Stimulated activated CD4-positive, alpha-beta T cell treated with anti-CD3 and anti-CD28 coated beads, Interleukin-4, amount 100 ng/mL, for 4 hours (primary cell): ENCODE results near the gene DZIP1L.
"Not testable (repeated sequence)": the region's sequence is repeated elsewhere in the genome, so short reads cannot be mapped to it uniquely, and the experiment has no call there.

Experiments used
- DNase-seq, 2 experiments: peaks; one replicate each; pipeline ENCODE4 v3.0.0-alpha.2; 2020

Gene DZIP1L, protein sequence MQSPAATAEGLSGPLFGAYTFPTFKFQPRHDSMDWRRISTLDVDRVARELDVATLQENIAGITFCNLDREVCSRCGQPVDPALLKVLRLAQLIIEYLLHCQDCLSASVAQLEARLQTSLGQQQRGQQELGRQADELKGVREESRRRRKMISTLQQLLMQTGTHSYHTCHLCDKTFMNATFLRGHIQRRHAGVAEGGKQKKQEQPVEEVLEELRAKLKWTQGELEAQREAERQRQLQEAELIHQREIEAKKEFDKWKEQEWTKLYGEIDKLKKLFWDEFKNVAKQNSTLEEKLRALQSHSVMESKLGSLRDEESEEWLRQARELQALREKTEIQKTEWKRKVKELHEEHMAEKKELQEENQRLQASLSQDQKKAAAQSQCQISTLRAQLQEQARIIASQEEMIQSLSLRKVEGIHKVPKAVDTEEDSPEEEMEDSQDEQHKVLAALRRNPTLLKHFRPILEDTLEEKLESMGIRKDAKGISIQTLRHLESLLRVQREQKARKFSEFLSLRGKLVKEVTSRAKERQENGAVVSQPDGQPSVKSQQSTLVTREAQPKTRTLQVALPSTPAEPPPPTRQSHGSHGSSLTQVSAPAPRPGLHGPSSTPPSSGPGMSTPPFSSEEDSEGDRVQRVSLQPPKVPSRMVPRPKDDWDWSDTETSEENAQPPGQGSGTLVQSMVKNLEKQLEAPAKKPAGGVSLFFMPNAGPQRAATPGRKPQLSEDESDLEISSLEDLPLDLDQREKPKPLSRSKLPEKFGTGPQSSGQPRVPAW

DNA sequence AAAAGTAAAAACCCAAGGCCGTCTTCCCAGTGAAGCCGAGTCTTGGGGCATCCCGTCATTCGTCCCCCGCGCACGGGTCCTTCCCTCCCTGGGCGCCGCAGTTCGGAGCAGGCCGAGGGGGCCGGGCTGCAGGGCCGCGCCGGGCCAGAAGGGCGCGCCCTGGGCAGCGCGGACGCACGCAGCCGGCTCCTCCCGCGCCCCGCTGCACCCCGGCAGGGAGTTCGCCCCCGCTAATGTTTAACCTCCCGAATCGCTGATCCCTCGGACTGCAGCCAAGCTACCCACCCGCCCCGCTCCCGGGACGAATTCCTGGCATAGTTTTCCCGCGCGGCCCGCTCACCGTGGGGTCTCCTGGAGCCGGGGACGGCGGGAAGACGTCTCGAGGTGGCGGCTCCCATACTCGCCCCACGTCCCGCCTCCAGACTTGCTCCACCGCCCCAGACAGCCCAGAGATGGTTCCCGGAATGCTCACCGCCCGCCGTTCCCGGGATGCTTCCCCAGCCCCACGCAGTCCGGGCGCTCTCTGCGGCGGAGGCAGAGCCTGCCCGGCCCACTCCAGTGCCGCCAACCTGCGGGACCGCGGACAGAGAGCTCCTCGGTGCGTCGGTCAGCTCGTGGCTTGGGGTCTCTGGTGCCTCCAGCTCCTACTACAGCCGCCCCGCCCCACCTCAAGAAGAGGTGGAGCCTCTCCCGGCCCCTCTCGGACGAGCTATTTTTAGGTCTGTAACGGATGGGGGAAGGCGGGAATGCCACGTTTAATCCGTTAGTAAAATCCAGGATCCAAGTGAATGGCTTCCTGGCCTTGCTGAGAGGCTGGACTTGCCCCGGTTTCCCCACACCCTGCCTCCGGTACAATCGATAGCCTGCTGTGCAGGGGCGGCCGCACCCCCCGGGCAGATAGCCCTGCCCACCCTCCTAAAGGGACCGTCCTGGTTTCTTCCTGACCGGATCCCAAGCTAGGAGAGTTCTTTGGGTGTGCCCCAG lies at the start of gene DZIP1L:
TSS of gene DZIP1L (minus strand) at position 621 of the 984 bp plus-strand sequence. CDS start 11,637 bp downstream, outside the sequence.
- peak in 1 of 2 experiments; percentile 33 for DNase-seq

DNA sequence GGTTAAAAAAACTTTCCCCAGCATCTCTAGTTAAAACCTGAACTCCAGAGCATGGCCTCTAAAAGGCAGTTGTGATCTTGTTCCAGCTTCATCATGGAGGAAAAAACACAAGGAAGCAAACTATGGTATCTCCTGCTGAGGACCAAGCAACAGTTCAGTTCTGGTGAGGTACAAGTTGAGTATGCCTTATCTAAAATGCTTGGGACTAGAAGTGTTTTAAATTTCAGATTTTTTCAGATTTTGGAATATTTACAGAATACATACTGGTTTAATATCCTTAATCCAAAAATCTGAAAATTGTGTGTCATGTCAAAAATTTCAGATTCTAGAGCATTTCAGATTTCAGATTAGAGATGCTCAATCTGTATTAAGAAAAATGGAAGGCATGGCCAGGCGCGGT lies 49.7 kb upstream of the DZIP1L start:
- DNase-seq = no peak

DNA sequence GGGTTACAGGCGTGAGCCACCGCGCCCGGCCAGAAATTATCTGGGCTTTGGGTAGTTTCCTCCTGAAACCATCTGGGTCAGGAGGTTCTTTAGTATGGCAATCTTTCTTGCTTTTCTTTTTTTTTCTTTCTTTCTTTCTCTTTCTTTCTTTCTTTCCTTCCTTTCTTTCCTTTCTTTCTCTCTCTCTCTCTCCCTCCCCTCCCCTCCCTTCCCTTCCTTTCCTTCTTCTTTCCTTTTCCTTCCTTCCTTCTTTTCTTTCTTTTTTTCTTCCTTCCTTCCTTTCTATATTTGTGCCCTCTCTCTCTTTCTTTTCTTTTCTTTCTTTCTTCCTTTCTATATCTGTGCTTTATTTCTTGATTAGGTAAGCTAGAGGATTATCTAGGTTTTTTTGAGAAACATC lies 42.3 kb upstream of the DZIP1L start:
- DNase-seq = no peak

DNA sequence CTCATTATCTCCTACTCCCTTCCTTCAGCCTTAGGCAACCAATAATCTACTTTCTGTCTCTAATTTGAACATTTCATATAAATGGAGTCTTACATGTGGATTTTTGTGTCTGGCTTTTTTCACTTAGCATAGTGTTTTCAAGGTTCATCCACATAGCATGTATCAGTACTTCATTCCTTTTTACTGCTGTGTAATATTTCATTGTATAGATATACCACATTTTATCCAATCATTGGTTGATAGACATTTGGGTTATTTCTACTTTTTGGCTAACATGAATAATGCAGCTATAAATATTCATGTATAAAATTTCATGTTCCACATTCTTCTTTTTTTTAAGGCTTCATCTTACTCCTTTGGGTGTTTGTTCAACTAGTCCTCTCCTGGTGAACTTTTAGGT lies 39.1 kb upstream of the DZIP1L start:
- no peak for DNase-seq

DNA sequence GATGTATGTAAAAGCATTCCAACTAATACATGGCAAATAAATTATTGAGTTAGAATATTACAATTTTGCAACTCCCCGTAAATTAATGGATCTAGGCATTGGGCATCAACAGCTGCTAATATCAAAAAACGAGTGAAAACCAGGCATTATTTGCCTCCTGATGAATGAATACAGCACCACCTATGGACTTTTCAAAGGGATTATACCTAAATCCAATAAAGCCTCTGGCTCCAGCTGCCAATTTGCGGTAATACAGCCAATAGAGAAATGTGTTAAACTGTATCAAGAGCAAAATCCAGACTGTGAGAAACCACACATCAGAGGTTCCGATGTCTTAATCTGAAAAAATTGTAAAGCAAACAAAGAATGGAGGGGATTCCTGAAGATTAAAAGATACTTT lies 33.1 kb upstream of the DZIP1L start:
- DNase-seq = no peak

DNA sequence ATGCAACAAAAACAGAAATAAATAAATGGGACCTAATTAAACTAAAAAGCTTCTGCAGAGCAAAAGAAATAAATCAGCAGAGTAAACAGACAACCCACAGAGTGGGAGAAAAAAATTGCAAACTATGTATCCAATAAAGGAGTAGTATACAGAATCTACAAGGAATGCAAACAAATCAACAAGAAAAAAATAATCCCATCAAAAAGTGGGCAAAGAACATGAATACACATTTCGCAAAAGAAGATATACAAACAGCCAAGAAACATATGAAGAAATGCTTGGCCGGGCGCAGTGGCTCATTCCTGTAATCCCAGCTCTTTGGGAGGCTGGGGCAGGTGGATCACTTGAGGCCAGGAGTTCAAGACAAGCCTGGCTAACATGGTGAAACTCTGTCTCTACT lies 26.8 kb upstream of the DZIP1L start:
- DNase-seq = not testable (repeated sequence)

DNA sequence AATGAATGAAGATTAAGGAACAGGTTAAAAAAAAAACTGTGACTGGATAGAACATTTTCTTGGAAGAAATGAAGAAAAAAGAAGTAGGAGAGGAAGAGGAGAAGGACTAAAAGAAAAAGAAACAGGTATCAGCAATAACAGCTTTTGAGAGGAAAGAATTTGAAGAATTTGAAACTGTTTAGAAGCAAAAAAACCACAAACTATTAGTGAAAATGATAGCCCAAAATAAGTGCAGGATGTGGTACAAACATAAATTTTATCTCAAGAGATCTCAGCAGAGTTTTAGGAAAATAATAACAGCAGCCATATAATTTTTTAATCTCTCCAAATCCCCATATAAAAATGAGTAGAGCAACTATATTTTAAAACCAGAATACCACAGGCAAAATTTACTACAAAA lies 25.5 kb upstream of the DZIP1L start:
- no peak for DNase-seq

DNA sequence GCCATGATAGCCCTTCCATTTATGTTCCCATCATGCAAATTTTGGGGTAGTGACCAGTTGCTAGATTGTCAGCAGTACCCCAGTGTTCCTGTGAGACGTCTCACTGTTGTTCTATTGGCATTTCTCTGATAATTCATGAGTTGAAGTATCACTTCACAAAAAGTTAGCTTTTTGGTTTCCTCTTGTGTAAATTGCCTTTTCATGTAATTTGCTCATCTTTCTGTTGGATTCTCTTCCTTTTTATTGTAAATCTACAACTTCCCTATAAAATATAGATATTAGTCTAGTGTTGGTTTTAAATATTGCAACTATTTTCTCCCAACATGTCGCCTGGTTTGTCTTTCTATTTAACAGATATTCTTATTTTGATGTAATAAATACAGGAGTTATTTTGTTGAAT lies 24.3 kb upstream of the DZIP1L start:
- DNase-seq = no peak

DNA sequence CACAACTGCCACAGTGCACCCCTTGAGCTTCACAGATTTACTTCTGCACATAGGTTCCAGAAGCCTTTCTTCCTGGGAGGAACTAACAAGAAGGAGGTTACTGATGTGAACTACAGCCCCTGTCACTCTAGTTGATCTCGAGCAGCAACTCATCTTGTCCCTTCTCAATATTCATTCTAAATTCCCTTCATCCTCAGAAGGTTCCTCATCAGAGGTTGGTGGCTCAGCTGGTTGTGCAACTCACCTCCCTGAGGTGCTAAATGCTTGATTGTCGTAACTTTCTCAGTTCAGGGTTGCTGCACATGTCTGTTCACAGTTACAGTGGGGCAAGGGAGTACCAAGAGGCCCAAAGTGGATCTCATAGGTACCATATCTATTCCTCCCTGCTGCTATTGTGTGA lies 22.5 kb upstream of the DZIP1L start:
- DNase-seq = no peak

DNA sequence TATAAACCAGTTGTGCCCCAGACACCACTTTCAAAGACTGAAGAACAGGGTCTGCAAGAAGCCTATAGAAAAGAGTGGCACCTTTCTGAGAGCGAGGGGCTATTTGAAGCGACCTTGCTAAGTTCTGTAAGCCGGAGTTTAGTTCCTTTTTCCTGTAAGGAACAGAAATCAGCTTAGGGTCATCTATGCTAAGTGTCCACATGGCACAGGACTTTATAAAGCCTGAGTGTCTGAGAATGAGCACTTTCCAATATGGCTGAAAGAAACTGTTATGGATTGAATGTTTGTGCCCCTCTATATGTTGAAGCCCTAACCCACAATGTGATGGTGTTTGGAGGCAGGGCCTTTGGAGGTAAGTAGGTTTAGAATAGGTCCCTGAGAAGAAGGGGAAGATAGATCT lies 20.8 kb upstream of the DZIP1L start:
- DNase-seq = no peak

DNA sequence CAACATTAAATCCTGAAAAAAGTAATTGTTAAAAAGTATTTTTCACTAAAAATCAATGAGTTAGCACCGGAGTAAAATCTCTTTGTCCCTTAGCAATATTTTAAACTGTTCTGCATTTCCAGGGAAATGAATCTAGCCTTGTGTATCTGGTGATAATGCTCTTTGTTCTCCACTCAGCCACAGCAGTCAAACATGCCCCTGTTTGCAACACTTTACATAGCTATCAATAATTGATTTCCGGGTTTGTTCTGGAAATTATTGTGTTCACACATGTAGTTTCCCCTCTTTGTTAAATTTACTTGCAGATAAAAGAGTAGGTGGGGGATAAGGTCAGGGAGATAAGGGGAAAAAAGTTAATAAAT lies 20.4 kb upstream of the DZIP1L start:
- DNase-seq = no peak

DNA sequence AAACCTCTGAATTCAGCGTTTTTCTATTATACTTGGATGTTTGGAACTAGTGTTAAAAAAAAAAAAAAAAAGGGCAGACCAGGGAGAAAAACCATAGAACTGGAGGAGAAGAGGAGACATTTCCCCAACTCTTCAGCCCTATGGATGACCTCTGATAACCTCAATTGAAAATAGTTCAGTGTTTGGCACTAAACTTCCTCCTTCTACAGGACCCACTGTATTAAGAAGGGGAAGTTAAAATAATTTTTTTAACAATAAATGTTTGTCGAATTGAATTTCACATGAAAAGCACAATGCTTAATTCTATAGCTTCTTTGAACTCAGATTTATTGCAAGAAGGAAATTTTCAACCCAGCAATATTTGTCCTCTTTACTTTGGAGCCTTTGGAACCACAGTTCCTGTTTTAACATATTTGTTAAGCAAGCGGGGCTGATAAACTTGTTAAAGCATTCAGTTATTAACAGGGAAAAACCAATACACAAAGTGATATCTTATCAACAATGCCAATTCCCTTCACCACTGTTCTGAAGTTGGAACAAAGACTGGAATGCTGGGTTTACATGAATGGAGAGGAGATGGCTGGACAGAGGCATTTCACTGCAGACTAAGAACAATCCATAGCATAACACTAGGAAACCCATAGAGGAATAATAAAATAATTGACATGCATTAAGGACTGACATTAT lies 19.9 kb upstream of the DZIP1L start:
- DNase-seq = no peak

DNA sequence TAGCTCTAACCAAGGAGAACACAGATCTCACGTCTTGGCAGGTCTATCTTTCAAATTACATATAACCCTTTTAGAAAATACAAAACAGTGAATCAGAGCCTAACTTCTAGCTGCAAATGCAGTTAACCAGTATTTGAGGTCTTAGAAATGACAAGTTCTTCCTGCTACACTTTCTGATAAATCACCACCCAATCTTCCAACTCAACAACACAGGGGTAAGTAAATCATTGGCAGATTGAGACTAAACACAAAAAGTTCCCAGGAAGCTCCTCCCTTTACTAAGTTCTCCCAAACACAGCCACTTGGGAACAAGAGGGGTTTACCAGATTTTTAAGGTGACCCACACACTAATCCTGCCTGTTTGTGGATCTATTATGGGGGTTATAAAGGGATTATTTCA lies 16.8 kb upstream of the DZIP1L start, which contains the start of gene A4GNT:
TSS of gene A4GNT (minus strand) at position 152 of the 400 bp plus-strand sequence. CDS start 1,134 bp downstream, outside the sequence.
- DNase-seq = no peak

DNA sequence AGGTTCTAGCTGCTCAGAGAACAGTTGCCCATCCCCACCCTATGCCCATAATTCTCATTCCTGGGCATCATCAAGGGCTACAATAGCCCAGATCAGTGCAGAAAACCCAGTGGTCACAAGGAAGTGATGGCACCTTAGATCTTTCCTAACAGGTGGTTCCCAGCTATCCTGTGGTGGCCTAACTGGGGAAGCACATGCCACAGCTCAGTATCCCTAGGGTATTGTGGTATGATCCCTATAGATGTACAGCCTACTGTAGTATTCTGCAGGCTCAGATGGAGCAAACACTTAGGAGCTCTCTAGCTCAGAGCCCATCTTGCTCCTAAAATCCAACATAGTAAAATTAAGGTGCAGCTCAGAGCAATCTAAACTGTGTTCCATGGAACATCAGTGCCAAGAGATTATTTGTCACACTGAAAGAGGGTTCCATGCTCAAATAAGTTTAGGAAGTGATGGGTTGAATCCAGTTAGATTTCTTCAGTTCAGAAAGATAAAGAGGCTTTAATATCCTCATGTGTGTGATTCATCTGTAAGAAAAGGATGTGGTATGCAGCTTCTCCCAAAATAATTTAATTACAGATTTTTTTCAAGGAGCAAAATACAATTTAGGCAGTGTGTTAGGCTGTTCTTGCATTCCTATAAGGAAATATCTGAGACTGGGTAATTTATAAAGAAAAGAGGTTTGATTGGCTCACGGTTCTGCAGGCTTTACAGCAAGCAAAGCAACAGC lies 12.4 kb upstream of the DZIP1L start:
- no peak for DNase-seq

DNA sequence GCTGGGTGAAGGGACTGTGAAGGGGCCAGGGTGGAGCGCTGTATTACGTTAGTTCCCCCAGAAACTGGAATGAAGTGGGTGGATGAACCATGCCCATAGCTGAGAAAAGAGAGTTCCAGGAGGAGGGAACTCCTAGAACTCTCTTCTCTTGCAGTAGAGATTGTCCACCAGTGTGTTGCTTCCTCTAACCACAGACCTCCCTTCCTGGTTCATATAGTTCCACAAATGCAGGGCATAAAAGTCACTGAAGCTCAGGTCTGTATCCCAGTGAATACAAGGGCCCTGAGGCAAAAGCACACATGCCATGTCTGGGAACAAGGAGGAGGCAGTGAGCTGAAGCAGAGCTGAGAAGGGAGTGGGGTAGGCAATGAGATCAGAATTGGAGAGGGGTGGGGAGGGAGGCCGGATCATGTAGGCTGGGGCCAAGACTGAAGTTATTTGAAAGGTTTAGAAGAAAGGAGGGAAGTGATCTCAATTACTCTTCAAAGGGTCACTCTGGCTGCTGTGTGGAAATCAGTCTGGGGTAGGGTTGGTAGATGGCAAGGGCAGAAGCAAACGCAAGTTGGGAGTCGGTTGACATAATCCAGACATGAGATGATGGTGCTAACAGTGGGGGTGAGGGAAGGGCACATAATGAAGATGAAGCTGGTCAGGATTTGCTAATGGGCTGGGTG lies 10.3 kb upstream of the DZIP1L start:
- DNase-seq = no peak

DNA sequence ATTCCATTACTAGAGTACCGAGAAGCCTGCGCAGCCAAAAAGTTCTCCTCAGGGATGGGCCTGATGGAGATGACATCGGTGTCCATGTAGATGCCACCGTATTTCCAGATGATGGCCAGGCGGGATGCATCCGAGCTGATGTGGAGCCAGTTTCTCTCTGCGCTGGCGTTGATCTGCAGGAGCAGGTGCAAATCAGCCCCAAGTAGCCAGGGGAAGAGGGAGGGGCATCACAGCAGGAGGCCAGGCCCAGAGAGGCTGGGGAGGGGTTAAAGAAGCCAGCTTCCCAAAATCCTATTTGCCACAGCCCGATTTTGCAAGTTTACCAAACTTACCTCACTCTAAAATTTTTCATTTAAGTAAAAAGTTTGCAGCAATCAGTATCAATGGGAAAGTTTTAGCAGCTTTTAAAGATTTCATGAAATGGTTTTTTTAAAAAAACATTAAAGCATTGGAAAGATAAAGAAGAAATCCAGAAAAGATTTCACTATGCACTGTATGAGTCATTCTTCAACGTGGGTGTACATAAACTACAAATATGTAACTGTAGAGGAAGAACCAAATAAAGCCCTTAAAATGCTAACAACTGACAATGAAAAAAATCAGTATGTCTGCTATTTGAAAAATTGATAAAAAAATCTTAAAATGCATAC lies 9.4 kb upstream of the DZIP1L start:
- no peak for DNase-seq

DNA sequence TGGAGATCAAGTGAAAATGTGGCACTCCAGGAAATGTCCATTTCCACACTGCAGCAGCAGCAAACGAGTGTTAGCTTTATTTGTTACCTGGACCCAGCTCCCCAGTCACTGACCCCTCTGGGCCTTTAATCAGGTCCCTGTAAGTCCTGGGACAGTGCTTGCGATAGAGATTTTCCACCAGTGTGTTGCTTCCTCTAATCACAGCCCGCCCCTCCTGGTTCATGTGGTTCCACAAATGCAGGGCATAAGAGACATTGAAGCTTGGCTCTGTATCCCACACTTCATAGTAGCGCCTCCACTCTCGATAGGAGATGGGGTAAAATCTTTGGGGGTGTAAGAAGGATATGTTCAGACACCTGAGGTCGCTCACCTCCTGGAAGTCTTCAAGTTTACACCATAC lies 8.8 kb upstream of the DZIP1L start:
- no peak for DNase-seq

DNA sequence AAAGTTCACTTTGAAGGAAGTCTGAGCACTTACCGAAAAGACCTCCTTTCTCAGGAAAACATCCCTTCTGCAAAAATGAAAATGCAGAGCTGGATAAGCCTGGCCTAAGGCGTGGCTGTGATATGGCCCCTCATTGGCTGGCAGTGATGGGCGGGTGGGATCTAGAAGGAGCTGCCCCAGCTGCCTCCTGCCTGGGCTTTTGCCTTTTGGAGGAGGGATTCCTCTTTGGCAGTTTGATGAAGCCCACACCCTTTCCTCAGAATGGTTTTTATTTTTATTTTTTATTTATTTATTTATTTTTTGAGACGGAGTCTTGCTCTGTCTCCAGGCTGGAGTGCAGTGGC lies 4.0 kb upstream of the DZIP1L start:
- DNase-seq = no peak

DNA sequence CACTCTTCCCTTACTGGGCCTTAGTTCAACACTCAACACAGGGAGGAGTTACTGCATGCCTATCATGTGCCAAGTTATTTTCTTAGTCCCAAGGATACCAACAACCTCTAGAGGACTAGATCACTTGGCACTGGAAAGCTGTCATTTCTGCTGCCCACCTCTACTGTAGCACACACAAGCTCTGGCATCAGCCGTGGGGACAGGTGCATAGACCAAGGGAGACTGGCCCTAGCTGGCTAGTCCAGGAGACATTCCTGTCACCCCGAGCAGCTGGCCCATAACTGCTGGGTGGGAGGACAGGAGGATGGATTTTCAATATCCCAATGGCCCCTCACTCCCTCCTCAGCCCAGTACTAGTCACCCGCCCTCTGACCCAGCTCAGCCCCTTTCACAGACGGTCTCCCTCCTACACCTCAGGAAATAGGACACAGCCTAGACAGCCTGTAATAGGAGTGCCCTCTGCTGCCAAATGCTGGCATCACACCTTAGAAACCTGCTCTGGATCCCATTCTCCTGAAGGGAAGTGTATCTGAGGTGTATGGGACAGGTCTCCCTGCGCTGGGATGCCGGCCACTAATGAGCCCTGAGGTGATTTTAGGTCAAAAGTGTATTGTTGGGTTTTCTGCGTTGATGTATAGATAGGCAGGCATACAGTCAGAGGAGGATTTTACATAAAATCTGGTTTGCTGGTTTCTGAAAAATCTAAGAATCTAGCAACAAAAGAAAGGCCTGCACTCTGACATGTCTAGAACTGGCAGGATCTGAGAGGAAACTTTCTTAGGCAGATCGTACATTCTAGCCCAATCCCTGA lies 3.4 kb upstream of the DZIP1L start:
- peak; percentile 44 to 52 for DNase-seq

DNA sequence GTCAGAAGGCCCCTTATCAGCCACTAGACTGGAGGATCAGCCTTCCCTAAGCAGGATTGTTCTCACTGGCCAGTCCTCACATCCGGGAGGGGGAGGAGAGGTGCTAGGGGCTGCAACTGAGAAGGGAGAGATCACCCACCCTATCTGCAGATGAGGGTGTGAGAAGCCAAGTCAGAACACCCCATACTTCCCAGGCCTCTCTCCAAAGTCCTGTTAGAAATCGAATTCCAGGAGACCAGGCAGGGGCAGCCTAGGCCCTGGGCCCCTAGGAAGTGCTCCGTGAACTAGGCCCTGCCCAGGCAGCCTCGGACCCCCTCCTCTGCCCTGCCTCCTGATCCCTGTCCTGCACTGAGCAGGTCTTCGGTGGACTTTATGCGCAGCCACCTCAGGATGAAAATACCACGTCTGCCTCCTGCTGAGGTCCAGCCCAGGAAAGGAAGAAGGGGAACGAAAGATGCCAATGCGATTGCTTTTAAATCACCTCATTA lies 933 bp downstream of the DZIP1L start:
- no peak for DNase-seq
